HG02623 (cell line): Measurements from ENCODE around the gene KBTBD7.
A peak's percentile ranks its signal among the peaks of the same experiment; 100 is the strongest.
"Not testable (repeated sequence)": the region's sequence is repeated elsewhere in the genome, so short reads cannot be mapped to it uniquely, and the experiment has no call there.

Source experiments
- ATAC-seq: cut with Tn5 transposase; IDR thresholded peaks from one replicate; pipeline ENCODE4 v1.9.1; 2021; ENCODE audit warnings: moderate library complexity; ENCODE audit not compliant: unreplicated experiment

The KBTBD7 gene

GRCh38 chr13:41199526-41199925, 5.2 kb upstream of the KBTBD7 start:
- peak; percentile 81 for ATAC-seq

- ATAC-seq, result peak; percentile 9
Measured at GRCh38 chr13:41199079-41199478, 4.7 kb upstream of the KBTBD7 start.

GRCh38 chr13:41196620-41197019, 2.3 kb upstream of the KBTBD7 start:
- ATAC-seq, result no peak

DNA sequence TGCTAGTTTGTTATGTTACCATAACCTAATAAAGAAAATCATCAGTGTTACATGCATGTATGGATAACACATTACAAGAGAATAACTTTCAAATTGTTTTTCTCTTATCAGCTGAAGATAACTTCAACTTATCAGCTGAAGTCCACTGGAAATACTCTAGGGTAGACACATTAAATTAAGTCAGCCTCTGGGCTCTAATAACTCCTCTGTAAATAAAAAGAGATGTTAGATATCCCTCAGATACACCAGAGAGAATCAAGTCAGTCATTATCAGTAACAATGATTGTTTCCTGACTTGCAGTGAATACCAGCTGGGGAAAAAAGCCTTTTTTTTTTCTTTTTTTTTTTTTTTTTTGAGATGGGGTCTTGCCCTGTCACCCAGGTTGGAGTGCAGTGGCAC, 1.6 kb upstream of the KBTBD7 start:
- ATAC-seq, result no peak

DNA sequence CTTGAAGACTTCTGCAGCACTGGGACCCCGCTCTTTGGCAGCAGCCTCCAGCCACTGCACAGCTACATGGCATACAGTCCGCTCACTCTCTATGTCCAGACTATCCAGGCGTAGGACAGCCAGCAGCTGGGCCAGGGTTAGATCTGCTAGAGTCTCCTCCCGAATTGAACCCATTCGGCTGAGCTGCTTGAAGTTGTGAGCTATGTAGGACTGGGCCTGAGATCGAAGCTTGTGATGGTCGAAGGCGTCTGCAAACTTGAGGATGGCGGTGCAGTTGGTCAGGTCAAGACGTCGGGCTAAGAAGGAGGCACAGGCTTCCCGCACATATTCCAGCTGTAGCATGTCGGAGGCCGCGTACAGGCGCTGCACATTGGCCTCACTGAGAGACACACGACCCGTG, 900 bp downstream of the KBTBD7 start:
- no peak for ATAC-seq

DNA sequence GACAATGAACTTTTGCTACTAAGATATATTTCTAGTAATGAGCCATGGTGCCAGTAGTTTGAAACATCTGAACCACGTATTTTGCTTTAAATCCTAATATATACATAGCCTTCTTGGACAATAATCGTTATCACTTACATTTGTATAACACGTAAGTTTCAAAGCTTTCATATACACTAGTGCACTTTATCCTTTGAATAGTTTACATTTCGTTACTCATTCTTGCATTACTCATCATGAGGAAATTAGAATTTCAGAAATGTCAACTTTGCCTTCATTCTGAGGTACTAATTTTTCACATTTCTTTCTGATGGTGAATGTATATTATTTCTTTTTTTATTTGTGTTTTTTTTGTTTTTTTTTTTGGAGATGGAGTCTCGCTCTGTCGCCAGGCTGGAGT, 5.8 kb downstream of the KBTBD7 start:
- no peak for ATAC-seq

DNA sequence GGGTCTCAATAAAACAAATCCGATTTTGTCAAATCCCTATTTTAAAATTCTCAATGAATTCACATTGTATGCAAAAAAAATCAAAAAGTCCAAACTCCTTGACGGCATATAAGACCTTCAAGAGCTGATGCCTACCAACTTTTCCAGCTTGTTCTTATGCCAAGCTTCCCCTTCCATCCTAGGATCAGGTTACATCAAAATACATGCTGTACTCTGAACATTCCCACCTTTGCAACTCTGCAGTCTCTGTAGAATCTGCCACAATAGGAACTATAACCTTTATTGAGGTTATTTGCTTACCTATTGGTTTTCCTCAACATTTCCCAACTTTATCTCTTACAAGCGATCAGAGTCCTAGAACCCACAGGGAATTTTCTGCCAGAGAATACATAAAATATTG, 7.9 kb downstream of the KBTBD7 start:
- ATAC-seq, result no peak

GRCh38 chr13:41182231-41182630, 12.1 kb downstream of the KBTBD7 start:
- ATAC-seq, result no peak

DNA sequence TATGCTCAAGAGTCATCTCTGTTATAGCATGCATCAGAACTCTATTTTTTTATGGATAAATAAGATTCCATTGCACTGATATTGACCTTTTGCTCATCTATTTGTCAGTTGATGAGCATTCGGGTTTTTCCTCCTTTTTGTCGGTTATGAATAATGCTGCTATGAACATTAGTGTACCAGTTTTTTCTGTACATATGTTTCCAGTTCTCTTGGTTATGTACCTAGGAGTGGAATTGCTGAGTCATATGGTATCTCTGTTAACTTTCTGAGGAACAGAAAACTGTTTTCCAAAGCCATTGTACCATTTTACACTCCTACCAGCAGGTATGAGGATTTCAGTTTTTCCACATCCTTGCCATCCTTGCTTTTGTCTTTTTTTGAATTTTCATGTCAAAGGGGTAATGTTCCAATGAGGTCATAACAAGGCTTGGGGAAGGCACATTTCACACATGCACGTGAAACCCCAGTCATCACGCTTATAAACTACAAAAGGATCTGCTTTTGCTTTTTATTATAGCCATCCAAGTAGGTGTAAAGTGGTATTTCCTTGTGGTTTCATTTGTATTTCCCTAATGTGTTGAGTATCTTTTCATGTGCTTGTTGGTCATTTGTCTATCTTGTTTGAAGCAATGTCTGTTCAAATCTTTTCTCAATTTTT, 14.6 kb downstream of the KBTBD7 start:
- no peak for ATAC-seq

DNA sequence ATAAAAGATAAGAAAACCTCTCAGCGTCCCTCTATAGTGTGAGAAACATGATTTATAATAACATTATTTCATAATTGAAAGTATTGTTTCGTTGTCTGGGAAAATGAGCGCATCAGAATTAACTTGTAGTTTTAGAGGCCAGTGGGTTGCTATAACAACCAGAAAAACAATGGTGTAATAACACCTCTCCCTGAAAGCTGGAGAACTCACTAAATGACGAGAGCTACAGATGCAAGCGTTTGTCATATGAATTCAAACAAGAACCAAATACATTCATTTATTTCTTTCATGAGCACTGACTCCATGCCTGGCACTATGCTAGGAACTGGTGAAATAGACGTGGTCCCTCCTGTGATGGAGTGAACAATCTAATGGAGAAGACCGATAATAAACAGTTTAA, 16.3 kb downstream of the KBTBD7 start:
- ATAC-seq, result no peak

DNA sequence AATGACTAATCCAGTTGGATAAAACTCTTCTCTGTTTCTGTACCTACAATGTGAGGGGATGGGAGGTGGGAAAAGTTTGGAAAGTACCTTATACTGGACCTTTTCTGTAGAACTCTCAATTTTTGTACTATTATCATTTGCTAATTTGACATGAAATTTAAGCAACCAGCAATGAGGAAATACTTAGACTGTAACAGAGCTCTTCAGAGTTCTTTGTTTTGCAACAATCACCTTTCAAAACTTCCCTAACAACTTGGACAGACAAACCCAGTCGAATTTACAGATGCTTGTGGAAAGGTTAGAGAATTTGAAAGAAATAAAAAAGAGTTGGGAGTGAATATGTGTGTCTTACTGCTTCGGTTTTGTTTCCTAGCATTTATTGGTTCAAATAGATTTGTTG, 16.8 kb downstream of the KBTBD7 start:
- no peak for ATAC-seq

DNA sequence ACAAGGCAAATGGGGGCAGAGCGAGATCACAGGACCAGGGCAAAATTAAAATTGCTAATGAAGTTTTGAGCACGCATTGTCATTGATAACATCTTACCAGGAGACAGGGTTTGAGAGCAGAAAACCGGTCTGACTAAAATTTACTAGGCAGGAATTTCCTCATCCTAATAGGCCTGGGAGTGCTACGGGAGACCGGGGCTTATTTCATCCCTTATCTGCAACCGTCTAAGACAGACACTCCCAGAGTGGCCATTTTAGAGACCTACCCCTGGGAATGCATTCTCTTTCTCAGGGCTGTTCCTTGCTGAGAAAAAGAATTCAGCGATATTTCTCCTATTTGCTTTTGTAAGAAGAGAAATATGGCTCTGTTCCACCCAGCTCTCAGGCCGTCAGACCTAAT, 18.8 kb downstream of the KBTBD7 start:
- ATAC-seq, result not testable (repeated sequence)

- no peak for ATAC-seq
Measured at GRCh38 chr13:41162151-41162550, 32.2 kb downstream of the KBTBD7 start.

- no peak for ATAC-seq
Measured at GRCh38 chr13:41159174-41159573, 35.2 kb downstream of the KBTBD7 start.

DNA sequence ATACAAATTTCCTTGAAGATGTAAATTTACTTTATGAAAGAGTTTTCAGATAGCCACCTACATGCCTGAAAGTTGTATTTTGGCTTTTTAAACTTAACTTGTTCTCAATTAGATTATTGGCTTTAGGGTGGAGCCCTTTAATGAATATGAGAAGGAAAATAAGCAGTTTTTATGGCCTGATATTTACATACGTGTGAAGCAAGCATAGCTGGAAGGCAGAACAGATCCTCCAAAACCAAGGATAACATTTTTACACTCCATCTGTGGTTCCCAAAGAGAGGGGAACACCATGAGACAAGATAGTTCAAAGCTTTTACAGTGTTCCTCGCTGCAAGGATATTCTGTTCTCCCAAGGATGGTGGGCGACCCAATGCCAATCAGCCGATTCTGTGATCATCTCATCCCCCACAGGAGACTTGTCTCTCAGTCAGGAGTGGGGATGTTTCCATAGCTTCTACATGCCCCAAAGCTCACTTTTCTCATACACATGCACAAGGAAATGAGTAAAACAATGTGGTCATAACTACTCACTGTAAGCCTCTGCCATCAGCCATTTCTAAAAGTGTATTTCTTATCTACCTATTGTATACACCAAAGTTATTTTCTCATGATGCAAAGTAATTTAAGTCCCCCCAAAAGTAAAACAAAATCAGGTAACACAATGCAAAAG, 37.2 kb downstream of the KBTBD7 start:
- no peak for ATAC-seq

DNA sequence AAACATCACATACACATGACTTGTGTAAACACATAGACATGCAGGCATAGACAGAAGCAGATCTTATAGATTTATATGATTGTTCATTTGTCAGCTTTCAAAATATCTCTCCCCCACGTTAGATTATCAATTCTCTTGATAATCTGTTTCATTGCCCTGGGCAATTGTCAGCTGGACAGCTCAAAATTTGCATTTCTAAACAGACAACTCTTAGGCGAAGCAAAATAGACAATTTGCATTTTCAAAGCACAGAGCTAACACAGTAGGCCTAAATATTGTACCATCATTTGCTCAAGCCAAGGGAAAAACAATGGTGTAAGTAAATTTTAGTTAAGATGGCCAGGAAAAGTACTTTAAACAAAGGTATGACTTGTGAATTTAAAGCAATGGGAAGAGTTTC, 37.7 kb downstream of the KBTBD7 start:
- ATAC-seq, result no peak

DNA sequence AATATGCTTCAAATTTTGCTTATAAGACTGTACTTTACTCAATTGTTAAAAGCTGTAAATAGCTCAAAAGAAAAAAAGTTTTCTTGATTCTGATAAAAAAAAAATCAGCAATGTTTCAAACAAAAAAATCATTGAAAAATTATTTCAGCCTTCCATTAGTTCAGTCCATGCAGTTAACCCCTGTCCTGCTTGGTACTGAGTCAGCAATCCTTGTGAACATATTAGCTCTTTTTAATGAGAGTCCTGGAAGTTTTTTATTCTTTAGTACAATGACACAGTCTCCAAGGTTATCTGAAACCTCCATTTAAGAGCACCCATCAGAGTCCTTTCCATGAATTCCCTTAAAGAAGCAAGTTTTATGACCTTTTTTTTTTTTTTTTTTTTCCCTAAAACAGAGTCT, 40.3 kb downstream of the KBTBD7 start:
- no peak for ATAC-seq

GRCh38 chr13:41152005-41152404, 42.4 kb downstream of the KBTBD7 start:
- no peak for ATAC-seq

GRCh38 chr13:41150058-41150457, 44.3 kb downstream of the KBTBD7 start:
- ATAC-seq, result no peak

DNA sequence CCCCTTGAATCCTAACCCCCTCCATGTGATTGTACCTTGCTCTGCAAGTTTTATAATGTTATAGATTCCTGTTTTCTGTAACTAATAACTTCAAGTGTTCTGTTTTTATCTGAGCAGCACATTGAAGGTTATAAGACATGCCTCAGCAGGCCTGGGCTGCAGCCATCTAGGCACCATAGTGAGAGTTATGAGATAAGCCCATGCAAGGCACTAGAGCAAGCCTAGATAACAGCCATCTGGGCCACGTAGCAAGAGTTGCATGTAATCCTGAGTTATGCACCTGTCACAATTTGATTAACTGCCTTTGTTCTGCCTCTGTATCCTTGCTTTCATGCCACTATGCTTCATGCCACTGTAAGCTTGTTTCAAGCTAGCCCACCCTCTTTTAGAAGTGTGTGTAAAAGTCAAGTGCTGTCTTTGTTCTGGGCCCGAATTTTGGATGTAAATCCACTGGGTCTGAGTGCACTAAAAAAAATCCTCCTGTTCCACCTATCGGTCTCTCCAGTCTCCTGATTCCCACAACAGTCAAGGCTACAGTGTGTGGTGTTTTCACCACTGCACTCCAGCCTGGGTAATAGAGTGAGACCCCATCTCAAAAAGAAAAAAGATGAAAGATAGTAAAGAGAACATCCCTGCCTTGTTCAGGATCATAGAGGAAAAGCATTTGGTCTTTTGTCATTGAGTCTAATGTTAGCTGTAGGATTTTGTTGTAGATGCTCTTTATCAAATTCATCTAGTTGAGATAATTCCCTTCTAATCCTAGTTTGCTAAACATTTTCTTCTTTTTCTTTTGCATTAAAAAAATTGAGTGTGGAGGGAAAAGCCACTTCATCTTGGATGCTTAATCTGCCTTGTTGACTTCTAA, 45.7 kb downstream of the KBTBD7 start:
- no peak for ATAC-seq

DNA sequence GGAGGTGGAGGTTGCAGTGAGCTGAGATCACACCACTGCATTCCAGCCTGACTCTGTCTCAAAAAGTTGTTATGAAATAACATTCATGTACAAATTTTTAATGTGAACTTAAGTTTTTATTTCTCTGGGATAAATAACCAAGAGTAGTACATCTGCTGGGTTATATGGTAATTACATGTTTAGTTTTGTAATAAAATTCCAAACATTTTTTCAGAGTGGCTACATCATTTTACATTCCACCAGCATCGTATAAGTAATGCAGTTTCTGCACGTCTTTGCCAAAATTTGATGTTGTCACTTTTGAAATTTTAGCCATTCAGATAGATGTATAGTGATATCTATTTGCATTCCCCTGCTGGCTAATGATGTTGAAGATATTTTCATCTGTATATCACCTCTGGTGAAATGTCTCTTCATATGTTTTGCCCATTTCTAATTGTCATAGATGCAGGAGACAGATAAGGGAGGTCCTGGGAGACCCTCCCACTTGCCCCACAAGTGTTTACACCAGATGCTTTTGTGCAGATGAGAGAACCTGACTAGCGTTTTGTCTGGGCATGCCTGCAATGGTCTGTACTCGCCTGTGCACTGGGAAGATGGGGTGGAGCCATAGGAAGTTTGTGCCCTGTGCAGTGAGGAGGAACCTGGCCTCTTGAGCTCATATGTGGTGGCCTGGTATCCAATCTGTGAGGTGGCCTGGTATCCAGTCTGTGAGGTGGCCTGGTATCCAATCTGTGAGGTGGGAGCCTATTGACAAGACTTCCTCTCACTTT, 49.0 kb downstream of the KBTBD7 start:
- no peak for ATAC-seq
